ENCODE results near the gene HOXA4.

GRCh38 chr7:27134392-27134791 is 3.8 kb upstream of the HOXA4 start:
- no peak for TF ChIP-seq POLR2A (IDR thresholded peaks at IDR 0.05)
- TF ChIP-seq, protein P1, sequence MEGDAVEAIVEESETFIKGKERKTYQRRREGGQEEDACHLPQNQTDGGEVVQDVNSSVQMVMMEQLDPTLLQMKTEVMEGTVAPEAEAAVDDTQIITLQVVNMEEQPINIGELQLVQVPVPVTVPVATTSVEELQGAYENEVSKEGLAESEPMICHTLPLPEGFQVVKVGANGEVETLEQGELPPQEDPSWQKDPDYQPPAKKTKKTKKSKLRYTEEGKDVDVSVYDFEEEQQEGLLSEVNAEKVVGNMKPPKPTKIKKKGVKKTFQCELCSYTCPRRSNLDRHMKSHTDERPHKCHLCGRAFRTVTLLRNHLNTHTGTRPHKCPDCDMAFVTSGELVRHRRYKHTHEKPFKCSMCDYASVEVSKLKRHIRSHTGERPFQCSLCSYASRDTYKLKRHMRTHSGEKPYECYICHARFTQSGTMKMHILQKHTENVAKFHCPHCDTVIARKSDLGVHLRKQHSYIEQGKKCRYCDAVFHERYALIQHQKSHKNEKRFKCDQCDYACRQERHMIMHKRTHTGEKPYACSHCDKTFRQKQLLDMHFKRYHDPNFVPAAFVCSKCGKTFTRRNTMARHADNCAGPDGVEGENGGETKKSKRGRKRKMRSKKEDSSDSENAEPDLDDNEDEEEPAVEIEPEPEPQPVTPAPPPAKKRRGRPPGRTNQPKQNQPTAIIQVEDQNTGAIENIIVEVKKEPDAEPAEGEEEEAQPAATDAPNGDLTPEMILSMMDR (IDR thresholded peaks at IDR 0.05 in 8 of 11, conservative IDR thresholded peaks at IDR 0.05 in 3 of 11) = no peak

Measured in spleen (tissue), 7 donors.